Tibial nerve (tissue), 3 donors: ENCODE measurements around the gene C22orf39.

Source experiments
- POLR2A ChIP-seq, 2 donors: fragments of 450-650 bp; IDR thresholded peaks; one replicate each; pipeline ENCODE4 v1.6.1; 2017; ENCODE audit warnings: antibody characterized with exemption in 2 of 2, mild to moderate bottlenecking in 2 of 2, moderate library complexity in 2 of 2
- TF ChIP-seq, protein P1 (sequence below), 5 experiments: fragments of 200-600 bp in 3 of 5; fragments of 450-650 bp in 2 of 5; sonication (generic) in 3 of 5; IDR thresholded peaks; one replicate each; pipeline ENCODE4 v1.5.1; 2016 to 2019; ENCODE audit warnings: antibody characterized with exemption in 5 of 5, mild to moderate bottlenecking in 3 of 5, moderate library complexity in 2 of 5

GRCh38 chr22:19461506-19461905 is 14.0 kb upstream of the C22orf39 start:
- TF ChIP-seq POLR2A (IDR thresholded peaks at IDR 0.05), result no peak
- TF ChIP-seq, protein P1, sequence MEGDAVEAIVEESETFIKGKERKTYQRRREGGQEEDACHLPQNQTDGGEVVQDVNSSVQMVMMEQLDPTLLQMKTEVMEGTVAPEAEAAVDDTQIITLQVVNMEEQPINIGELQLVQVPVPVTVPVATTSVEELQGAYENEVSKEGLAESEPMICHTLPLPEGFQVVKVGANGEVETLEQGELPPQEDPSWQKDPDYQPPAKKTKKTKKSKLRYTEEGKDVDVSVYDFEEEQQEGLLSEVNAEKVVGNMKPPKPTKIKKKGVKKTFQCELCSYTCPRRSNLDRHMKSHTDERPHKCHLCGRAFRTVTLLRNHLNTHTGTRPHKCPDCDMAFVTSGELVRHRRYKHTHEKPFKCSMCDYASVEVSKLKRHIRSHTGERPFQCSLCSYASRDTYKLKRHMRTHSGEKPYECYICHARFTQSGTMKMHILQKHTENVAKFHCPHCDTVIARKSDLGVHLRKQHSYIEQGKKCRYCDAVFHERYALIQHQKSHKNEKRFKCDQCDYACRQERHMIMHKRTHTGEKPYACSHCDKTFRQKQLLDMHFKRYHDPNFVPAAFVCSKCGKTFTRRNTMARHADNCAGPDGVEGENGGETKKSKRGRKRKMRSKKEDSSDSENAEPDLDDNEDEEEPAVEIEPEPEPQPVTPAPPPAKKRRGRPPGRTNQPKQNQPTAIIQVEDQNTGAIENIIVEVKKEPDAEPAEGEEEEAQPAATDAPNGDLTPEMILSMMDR (IDR thresholded peaks at IDR 0.05), result no peak
